ENCODE measurements around the gene OR2C3.

- TF ChIP-seq, protein P1, sequence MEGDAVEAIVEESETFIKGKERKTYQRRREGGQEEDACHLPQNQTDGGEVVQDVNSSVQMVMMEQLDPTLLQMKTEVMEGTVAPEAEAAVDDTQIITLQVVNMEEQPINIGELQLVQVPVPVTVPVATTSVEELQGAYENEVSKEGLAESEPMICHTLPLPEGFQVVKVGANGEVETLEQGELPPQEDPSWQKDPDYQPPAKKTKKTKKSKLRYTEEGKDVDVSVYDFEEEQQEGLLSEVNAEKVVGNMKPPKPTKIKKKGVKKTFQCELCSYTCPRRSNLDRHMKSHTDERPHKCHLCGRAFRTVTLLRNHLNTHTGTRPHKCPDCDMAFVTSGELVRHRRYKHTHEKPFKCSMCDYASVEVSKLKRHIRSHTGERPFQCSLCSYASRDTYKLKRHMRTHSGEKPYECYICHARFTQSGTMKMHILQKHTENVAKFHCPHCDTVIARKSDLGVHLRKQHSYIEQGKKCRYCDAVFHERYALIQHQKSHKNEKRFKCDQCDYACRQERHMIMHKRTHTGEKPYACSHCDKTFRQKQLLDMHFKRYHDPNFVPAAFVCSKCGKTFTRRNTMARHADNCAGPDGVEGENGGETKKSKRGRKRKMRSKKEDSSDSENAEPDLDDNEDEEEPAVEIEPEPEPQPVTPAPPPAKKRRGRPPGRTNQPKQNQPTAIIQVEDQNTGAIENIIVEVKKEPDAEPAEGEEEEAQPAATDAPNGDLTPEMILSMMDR (IDR thresholded peaks at IDR 0.05), result no peak
- TF ChIP-seq ZFX (IDR thresholded peaks at IDR 0.05; ENCODE audit: borderline replicate concordance), result no peak
These were observed 60.4 kb downstream of the OR2C3 start for GRCh38 chr1:247475793-247476192.
